GM21360 (cell line): ENCODE measurements around the gene BAK1.
"Not testable (repeated sequence)": the region's sequence is repeated elsewhere in the genome, so short reads cannot be mapped to it uniquely, and the experiment has no call there.

Source experiments
- ATAC-seq: cut with Tn5 transposase; IDR thresholded peaks from one replicate; pipeline ENCODE4 v1.9.1; 2021; ENCODE audit warnings: mild to moderate bottlenecking, moderate library complexity; ENCODE audit not compliant: unreplicated experiment

The BAK1 gene

DNA sequence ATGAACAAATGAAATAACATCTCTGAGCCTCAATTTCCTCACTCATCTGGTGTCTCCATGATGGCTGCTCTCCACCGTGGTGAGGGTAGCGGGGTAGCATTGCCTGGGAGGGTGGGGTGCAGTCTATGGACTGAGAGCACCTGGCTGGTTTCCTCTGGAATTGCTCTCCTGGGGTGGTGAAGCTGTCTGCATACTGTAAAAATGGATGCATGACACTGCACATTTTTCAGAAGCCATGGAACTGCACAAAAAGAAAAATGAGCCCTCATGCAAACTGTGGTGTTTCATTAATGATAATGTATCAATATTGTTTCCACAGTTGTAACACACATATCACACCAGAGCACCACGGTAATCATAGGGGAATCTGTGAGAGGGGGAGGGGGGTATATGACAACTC is 28.9 kb upstream of the BAK1 start:
- no peak for ATAC-seq

DNA sequence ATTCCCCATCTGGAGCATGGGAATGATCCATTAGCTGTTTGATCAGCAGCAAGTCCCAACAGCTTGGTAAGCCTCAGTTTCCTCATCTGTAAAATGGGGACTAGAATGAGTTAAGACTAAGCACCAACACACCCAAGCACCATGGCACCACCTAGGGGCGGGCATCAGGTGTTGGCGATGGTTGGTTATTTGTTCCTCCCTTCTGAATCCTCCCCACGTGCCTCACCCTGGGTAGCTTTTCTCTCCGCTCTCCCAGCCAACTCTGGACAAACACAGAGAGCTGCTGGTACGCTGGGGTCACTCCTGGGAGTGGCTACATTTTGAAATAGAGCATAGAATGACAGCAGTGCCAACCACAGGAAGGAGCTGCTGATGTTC is 27.7 kb upstream of the BAK1 start:
- ATAC-seq, result no peak

DNA sequence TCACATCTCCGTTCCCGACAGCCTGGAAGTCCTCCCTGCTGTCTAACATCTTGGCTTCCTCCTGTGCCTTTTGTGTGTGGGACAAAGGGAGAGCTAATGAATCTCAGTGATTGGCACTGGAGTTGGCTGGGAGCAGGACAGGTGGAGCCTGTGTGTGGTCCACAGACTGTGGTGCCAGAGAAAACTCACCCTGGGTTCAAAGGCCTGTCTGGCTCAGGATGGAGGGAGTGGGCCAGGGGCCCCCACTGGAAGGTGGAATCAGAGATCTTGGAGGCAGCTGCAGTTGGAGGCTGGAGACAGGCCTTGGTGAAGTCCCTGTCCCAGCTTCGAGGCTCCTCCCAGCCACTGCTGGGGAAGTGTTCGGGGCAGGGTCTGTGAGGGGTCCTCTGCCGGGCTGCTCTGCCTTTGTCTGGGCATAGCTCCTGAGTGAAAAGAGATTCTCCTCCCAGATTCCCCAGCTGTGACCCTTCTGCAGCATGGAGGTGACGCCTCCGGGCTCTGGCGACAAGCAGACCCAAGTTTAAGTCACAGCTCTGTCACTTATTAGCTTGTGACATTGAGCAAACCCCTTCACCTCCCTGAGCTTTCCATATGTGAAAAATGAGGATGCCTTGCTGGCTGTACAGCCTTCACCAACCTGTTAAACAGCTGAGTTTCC is 27.2 kb upstream of the BAK1 start:
- no peak for ATAC-seq

DNA sequence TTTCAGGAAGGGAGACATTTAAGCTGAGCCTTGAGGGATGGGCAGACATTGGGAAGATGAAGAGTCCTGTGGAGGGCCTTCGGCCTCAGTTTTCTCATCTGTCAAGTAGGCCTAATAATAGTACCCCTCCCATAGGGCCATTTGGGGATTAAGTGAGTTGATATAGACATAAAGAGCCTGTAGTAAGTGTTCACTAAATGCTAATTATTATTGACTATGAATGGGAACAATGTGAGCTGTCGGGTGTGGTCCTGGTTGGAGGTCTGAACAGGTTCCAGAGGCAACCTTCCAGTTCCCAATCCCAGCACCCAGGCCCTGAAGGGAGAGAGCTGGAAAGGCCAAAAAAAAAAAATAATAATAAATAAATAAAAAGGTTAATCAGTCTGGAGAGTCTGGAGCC is 26.6 kb upstream of the BAK1 start:
- no peak for ATAC-seq

DNA sequence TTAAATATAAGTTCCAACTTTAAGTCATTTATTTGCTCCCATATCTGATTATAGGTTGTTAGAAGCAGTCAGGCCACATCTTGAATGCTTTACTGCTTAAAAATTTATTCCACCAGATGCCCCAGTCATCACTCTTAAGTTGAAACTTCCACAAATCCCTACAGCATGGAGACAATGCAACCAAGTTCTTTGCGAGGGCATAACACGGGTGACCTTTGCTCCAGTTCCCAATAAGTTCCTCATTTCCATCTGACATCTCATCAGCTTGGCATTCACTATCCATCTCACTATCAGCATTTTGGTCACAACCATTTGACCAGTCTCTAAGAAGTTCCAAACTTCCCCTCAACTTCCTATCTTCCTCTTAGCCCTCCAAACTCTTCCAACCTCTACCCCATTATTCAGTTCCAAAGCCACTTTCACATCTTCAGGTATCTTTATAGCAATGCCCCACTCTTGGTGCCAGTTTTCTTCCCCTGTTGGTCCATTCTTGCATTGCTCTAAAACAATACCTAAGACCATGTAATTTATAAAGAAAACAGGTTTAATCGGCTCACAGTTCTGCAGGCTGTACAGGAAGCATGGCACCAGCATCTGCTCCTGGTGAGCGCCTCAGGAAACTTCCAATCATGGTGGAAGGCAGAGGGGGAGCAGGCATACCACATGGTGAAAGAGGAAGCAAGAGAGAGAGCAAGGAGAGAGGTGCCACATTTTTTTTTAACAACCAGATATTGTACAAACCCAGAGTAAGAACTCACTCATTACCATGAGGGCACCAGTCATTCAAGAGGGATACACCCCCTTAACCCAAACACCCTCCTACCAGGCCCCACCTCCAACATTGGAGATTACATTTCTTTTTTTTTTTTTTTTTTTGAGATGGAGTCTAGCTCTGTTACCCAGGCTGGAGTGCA is 25.1 kb upstream of the BAK1 start:
- ATAC-seq, result no peak

DNA sequence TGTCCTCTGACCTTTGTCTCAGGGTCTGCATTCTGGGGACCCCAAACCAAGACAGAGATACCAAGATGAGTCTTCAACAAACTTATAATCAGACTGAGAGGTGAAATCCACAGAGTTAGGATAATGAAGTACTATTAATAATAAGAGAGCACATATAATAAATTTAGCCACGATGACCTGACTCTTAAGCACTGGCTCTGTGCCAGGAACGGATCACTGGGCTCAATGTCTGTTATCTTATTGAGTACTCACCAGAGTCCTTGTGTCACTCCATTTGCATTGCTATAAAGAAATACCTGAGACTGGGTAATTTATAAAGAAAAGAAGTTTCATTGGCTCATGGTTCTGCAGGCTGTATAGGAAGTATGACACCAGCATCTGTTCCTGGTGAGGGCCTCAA is 22.1 kb upstream of the BAK1 start:
- no peak for ATAC-seq

DNA sequence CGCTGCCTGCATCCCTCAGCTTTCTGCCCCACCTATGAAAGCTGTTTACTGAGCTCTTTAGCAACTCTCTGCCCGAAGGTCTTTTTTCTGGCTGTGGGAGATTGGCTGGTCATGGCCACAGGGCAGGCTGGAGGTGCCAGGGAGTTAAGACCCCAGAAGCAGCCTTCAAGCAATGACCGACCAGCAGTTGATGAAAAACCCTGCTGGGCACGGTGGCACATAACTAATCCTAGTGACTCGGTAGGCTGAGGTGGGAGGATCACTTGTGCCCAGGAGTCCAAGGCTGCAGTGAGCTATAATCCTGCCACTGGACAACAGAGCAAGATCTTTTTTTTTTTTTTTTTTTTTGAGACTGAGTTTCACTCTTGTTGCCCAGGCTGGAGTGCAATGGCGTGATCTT is 20.7 kb upstream of the BAK1 start:
- ATAC-seq, result no peak

DNA sequence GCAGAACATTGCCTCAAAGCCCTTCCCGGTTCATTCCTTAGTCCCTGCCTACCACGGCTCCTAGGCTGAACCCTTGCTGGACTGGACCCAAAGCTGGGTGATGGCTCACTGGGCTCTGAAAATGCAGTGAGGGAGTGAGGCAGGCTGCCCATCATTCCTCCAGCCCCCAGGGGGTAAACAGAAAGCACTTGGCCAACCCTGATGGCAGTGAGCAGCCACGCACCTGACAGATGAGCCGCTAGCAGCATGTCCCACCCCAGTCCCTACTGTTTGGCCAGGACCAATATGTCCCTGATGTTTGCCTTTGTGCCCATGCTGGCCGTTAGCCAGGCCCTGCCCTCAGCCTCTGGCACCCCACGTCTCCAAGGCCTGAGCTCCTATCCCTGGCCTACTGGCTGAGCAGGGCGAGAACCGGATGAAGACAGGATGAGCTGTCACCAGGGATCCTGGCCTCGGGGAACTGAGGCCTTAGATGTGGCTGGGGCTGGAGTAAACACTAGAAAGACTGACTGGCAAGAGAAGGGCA is 19.4 kb upstream of the BAK1 start:
- ATAC-seq, result no peak

DNA sequence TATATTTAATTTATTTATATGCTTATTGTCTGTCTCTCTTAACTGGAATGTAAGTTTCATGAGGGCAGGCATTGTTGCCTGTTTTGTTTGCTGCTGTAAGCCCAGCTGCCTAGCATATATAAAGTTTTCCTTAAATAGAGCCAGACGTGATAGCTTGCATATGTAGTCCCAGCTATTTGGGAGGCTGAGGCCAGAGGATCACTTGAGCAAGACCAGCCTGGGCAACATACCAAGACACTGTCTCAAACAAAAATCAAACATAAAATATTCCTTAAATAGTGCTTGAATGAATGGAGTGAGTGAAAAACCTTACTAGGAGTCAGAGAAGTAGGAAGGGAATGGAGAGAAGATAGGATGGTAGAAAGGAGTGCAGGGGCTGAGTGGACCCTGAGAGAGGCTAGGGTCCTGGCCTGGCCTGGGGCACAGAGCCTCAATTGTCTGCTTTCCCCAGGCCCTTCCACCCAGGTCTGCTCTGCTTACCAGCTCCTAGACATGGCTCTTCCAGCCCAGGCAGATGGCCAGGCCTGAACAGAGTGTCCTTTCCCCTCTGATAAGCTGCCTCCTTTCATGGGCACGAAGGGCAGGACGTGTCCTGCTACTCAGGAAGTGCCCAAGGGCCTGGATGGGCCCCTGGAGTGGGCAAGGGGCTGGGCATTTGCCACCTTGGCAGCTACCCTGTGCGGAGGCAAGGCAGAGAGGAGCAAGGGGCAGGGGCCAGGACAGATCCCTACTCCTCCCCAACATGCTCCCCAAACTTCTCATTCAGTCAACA is 17.7 kb upstream of the BAK1 start:
- no peak for ATAC-seq

DNA sequence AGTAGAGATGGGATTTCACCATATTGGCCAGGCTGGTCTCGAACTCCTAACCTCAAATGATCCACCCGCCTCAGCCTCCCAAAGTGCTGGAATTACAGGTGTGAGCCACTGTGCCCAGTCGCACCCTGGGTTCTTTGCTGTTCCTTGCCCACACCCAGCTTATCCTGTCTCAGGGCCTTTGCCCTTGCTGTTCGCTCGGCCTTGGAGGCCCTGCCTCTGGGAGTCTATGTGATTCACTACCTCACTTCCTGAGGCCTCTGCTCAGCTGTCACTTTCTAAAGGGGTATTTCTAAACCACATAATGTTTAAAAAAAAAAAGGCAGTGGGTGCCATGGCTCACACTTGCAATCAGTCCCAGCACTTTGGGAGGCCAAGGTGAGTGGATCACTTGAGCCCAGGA is 16.8 kb upstream of the BAK1 start:
- not testable (repeated sequence) for ATAC-seq

DNA sequence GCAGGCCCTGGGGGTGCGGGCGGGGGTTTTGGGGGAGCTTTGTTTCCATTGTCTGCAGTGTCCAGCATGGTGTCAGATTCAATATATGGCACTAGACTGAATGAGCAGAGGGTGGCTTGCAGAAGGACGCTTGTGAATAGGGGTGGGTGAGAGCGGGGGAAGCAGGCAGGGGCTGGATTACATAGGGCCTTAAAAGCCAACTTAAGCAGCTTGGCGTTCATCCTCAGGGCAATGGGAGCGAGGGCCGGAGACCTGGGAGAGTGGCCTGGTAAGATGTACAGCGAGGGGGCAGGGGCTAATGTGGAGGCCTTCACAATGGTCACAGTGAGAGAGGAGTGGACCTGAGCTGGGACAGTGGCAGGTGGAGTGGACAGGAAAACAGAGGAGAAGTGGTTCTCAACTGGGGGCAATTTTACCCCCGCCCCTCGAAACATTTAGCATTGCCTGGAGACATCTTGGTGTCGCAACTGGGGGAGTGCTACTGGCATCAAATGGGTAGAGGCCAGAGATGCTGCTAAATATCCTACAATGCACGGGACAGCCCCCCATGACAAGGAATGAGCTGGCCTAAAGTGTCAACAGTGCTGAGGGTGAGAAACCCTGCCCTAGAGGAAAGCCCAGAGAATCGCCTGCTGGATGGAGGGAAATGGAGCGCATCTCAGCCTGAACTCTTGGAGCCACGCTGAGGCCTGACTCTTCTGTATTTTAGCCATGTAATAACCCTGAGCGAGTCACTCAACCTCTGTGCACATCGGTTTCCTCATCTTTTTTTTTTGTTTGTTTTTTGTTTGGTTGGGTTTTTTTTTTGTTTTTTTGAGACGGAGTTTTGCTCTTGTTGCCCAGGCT is 15.1 kb upstream of the BAK1 start:
- ATAC-seq, result no peak

DNA sequence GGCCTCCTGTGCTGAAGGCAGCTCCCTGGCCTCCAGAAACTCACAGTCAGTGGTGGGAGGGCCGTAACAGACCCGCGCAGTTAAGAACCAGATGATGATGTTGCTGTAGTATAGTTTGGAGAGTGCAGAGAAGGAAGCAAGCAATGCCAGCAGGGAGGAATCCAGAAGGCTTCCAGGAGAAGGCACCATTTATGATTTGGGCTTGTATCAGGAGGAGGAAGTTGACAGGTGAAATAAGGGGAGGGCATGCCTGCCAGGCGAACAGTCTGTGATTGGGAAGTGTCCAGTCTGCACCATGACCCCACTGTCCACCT is 13.3 kb upstream of the BAK1 start:
- no peak for ATAC-seq

DNA sequence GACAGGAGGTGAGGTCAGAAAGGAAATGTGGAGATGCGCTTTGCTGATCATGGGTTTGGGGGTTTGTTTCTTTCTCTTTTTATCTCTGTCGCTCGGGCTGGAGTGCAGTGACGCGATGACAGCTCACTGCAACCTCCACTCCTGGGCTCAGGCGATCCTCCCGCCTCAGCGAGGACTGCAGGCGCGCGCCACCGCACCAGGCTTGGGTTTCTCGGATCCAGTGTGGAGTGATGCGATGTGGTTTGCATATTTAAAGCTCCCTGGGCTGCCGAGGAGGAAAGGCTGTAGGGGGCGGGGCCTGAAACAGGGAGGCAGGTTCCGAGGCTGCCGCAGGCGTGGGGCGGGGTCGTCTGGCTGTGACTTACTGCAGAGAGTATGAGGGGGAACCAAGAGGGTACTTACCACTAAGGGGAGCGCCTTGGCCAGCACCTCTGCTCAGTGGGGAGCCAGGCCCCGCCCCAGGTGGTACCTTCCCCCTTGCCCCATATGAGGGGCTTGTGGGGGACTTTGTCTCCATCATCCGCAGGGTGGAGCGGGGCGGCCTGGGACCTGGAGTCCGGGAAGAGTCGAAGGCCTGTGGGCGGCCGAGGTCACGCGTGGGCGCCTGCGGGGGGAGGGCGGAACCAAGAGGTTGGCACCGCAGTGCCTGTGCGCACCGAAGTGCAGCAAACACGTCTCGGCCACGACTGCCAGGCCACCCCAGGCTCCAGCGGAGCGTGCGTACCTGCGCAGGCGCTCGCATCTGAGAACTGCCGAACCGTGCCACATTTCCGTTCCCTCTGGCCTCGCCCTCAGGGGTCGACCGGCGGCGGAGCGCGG is 12.7 kb upstream of the BAK1 start:
- ATAC-seq, result peak; percentile 39

DNA sequence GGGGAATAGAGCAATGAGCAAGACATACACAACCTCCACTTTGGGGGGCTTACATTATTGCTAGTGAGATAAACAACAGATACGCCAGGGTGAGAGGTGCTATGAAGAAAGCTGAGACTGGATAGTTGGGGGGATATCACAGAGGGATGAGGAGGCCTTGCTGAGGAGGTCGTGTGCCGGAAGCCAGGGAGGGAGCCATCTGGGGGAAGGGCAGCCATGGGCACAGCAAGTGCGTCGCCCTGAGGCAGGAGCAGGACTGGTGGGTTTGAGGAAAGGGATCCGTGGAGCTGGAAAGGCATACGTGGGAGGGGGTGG is 12.2 kb upstream of the BAK1 start:
- no peak for ATAC-seq

DNA sequence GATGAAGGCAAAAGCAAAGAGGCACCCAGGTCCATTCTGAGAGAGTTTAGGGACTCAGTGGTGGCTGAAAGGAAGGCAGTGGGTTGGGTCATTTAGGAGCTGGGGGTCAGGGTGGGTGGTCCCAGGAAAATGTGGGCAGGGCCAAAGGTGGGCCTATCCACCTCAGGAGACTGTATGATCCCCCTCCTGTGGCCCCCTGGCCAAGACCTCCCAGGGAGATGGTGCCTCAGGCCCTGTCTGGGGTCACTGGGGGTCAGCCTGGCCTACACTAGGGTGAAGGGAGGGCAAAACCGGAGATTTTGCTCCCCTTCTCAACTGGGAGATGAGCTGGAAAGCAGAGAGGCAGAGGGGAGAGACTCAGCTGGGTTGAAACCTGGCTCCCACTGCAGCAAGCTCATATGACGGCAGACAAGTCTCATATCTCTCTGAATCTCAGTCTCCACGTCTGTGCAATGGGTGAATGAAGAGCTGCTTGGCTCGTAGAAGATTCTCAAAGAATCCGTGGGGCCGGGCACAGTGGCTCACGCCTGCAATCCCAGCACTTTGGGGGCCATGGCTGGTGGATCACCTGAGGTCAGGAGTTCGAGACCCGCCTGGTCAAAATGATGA is 11.5 kb upstream of the BAK1 start:
- no peak for ATAC-seq

DNA sequence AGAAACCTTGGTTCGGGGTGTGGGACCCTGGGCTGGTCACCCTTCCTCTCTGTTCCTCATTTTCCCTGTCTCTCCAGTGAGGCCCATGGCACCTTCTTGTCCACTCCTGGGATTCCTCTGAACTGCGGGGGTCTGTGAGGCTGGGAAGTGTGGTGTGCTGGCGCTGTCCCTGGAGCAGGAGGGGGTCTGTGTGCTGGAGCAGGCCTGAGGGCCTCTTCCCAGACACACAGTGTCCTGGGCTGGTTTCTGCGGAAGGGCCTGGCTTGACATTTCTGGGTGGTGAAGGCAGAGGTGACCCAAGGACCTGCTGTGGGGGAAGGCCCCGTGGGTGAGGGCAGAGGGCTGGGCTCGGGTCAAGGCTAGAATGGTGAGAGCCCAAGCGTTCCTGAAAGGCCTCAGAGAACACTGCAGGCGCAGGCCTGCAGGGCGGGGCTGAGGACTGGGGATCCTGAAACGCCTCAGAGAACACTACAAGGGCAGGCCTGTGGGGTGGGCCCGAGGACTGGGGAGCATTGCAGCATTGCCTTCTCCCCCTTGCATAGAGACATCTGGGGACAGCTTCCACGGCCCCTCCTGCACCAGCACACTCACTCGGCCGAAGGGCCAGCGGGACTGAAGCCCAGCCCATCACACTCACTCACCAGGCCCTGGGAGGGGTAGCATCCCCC is 10.6 kb upstream of the BAK1 start:
- ATAC-seq, result no peak

DNA sequence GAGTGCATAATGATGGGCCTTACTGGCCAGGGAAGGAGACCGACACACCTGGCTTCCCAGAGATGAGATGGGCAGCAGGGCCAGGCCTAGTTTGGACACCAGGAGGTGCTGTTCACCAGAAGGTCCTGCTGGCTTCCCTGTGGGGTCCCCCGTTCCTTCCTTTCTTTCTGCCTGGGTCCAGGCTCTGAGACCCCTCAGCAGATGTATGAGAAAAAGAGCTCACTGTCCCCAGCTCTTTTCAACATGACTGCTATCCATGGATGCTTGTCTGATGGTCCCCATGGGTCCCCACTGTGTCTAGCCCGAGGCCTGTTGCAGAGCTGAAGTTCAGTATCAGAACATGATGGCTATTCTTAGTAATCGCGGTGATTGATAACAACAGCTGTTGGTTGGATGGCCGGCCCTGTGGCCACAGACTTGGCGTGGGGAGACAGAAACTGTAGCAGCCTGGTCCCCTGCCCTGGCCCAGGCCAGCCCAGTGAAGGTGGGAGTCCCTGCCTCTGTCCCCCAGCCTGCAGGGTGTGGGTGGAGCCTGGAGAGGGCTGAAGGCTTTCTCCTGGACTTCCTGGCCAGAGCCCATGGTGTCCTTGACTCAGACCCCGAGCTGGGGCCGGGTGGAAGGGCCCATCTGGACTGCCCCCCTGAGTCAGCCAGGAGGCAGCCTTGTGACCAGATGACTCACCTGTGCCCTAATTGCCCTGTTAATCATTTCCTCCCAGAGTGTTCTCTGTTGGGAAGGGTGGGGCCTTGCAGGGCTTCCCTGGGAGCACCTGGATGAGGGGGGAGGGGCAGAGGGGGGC is 9.9 kb upstream of the BAK1 start:
- no peak for ATAC-seq

DNA sequence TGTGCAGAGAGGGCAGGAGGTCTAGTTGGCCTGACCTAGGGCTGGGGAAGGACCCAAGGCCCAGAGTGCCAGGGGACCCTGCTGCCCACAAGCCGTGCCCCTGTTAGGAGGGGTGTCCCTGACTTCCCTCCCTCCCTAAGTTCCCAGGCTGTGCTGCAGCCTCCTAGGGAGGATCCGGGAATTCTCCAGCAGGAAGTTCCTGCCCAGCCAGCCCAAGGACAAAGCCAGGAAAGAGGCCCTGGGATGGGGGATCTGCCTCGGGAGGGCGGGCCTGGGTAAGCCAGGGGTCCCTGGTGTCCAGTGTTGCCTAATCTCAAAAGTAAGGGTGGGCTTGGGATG is 9.3 kb upstream of the BAK1 start:
- ATAC-seq, result no peak

DNA sequence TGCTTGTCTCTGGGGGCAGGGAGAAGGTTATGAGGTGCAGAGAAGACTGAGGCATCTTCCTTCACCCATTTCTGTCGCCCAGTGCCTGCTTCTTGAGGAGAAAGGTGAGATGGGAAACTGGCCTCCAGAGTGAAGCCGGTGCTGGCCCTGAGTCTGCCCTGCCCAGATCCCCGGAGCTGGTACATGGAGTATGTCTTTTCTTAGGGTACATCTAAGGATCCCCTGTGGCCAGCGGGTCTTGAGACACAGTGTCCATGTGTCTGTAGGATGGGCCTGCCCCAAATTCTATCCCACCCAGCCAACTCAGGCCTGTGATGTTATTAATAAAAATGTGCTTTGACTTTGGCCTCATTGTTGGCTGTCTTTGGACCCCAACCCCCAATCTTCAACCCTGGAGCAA is 8.8 kb upstream of the BAK1 start:
- ATAC-seq, result no peak
